22Rv1 (cell line): Measurements from ENCODE around the gene HCN3.
"Not testable (repeated sequence)": the region's sequence is repeated elsewhere in the genome, so short reads cannot be mapped to it uniquely, and the experiment has no call there.

ENCODE experiments used
- H3K27ac ChIP-seq: fragments of 450-650 bp; 2 replicates; pipeline ENCODE4 v1.5.1; 2017
- ZFX ChIP-seq: fragments of 450-650 bp; IDR thresholded peaks from 2 replicates; pipeline ENCODE4 v1.6.1; 2017; ENCODE audit warnings: antibody characterized with exemption, borderline replicate concordance
- TF ChIP-seq, protein P1 (sequence below): fragments of 450-650 bp; IDR thresholded peaks from 2 replicates; pipeline ENCODE4 v1.5.1; 2017; ENCODE audit warnings: mild to moderate bottlenecking

The HCN3 gene

DNA sequence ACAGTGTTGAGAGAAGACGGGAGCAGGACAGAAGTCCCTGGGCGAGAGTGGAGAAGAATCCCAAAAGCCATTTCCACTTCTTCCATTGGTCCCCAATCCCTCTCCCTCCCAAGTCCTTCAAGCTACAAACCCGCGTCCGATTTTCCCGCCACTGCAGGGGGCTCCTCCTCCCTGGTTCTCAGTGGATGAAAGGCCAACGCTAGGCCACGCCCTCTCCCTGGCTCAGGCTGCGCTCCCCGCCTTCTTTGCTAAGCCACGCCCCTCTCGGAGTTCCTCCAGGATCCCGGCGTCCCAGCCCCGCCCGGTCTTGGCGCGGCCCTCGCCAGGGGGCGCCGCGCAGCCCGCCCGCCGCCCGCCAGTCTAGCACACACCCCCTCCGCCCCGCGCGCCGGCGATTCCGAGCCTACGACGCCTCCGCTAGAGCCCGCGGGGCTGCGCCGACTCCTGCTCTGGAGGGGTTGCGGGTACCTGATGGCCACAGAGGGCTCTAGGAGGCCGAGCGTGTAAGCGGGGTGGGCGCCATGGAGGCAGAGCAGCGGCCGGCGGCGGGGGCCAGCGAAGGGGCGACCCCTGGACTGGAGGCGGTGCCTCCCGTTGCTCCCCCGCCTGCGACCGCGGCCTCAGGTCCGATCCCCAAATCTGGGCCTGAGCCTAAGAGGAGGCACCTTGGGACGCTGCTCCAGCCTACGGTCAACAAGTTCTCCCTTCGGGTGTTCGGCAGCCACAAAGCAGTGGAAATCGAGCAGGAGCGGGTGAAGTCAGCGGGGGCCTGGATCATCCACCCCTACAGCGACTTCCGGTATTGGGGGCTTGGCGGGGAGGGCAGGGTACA lies at the start of gene HCN3:
TSS of gene HCN3 (plus strand) at position 394 of the 832 bp plus-strand sequence. CDS start at position 522, 128 bp downstream.
- TF ChIP-seq ZFX, result no peak
- TF ChIP-seq, protein P1, sequence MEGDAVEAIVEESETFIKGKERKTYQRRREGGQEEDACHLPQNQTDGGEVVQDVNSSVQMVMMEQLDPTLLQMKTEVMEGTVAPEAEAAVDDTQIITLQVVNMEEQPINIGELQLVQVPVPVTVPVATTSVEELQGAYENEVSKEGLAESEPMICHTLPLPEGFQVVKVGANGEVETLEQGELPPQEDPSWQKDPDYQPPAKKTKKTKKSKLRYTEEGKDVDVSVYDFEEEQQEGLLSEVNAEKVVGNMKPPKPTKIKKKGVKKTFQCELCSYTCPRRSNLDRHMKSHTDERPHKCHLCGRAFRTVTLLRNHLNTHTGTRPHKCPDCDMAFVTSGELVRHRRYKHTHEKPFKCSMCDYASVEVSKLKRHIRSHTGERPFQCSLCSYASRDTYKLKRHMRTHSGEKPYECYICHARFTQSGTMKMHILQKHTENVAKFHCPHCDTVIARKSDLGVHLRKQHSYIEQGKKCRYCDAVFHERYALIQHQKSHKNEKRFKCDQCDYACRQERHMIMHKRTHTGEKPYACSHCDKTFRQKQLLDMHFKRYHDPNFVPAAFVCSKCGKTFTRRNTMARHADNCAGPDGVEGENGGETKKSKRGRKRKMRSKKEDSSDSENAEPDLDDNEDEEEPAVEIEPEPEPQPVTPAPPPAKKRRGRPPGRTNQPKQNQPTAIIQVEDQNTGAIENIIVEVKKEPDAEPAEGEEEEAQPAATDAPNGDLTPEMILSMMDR, result peak; percentile 98
- peak within 1 kb of the TSS; percentile 77 for H3K27ac ChIP-seq

GRCh38 chr1:155228096-155228427 lies 49.2 kb upstream of the HCN3 start:
- no peak for TF ChIP-seq ZFX
- TF ChIP-seq, protein P1, result no peak
- H3K27ac ChIP-seq, result peak overlapping the region; percentile 99

DNA sequence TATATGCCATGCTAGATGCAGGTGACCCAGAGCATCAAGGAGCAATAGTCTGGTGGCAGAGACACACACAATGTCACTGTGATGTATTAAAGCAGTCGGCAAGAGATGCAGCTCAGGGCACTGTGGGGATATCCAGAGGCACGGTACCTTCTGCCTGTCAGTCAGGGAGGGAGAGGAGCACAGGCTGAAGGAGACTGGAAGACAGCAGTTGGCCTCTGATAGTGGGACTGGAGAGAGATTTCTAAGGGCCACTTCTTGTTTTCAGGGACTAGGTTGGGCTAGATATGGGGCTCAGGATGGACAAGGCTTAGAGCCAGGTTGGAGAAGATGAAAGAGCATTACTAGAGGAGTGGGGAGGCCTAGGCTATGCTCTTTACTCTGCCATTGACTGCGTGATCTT lies 46.0 kb upstream of the HCN3 start:
- H3K27ac ChIP-seq, result not testable (repeated sequence)

DNA sequence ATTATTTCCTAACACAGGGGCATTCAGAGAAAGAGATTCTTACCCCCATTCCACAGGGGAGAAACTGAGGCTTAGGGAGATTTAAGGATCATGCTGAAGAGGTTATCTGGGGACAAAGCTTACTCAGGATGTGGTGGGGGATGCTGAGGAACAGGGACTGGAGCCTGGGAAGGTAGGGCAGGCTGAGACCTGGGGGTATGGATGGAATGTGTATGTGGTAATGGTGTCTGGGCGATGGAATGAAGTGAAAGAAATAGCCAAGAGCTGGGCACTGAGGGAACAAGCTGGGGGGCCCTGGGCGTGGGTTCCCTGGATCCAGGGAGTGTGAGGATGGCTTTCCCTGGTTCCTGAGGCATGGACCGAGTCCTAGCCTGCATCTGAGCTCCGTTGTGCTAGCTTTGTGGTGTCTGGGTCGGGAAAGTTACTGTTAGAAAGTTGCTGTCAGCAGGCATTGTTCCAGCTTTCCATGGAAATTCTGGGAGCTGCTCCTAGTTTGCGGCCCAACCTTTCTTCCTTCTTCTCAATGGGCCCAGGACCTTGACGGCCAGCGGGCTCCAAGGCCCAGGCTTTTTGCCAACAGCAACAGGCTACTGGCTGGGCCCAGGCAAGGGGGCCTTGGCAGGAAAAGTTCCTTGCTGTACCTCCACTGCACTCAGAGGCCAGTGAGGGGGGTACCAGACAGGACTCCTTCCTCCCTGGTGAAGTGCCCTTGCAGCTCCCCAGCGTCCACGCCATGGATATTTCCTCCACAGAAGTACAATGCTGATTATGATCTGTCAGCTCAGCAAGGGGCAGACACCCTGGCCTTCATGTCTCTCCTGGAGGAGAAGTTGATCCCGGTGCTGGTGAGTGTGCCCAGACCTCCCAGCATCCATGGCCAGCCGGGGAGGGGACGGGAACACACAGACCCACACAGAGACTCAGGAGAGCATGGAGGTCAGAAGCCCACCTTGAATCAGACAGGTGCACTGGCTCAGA lies 45.0 kb upstream of the HCN3 start:
- H3K27ac ChIP-seq, result peak overlapping the region; percentile 74

- H3K27ac ChIP-seq, result peak overlapping the region; percentile 74
Measured at GRCh38 chr1:155233502-155233901, 43.8 kb upstream of the HCN3 start.

GRCh38 chr1:155235375-155235774 lies 41.9 kb upstream of the HCN3 start:
- not testable (repeated sequence) for H3K27ac ChIP-seq

GRCh38 chr1:155236451-155236850 lies 40.8 kb upstream of the HCN3 start:
- peak overlapping the region; percentile 43; the same call in 1 of the 2 replicates for H3K27ac ChIP-seq
- TF ChIP-seq, protein P1, result no peak
- TF ChIP-seq ZFX, result no peak

GRCh38 chr1:155241069-155241679 lies 36.1 kb upstream of the HCN3 start:
- peak overlapping the region; percentile 95 for H3K27ac ChIP-seq

GRCh38 chr1:155241841-155242264 lies 35.4 kb upstream of the HCN3 start:
- no peak for TF ChIP-seq ZFX
- TF ChIP-seq, protein P1, result no peak

More at GRCh38 chr1:155241069-155241679, 36.1 kb upstream of the HCN3 start:
- TF ChIP-seq, protein P1, result no peak

More at GRCh38 chr1:155241841-155242264, 35.4 kb upstream of the HCN3 start:
- peak overlapping the region; percentile 95 for H3K27ac ChIP-seq
